HEK293T (cell line): Measurements from ENCODE around the gene KIF26B.

Experiments
- ARNT ChIP-seq: fragments of 450-650 bp; IDR thresholded peaks from 2 replicates; pipeline ENCODE4 v1.6.1; 2017; ENCODE audit warnings: mild to moderate bottlenecking
- BHLHE40 ChIP-seq: fragments of 450-650 bp; IDR thresholded peaks from 2 replicates; pipeline ENCODE4 v1.6.1; 2016; ENCODE audit warnings: mild to moderate bottlenecking, moderate library complexity, borderline replicate concordance
- CTBP1 ChIP-seq: fragments of 450-650 bp; IDR thresholded peaks from 2 replicates; pipeline ENCODE4 v1.6.1; 2016; ENCODE audit warnings: borderline replicate concordance
- FOXA1 ChIP-seq: fragments of 450-650 bp; IDR thresholded peaks from 2 replicates; pipeline ENCODE4 v1.6.1; 2016; ENCODE audit warnings: mild to moderate bottlenecking
- FOXK2 ChIP-seq: fragments of 450-650 bp; IDR thresholded peaks from 2 replicates; pipeline ENCODE4 v1.6.1; 2016; ENCODE audit warnings: mild to moderate bottlenecking
- FOXM1 ChIP-seq: fragments of 450-650 bp; IDR thresholded peaks from 2 replicates; pipeline ENCODE4 v1.6.1; 2017; ENCODE audit warnings: mild to moderate bottlenecking, borderline replicate concordance
- HDGF ChIP-seq: fragments of 450-650 bp; IDR thresholded peaks from 2 replicates; pipeline ENCODE4 v1.6.1; 2017; ENCODE audit warnings: antibody characterized with exemption, borderline replicate concordance
- NFRKB ChIP-seq: fragments of 450-650 bp; IDR thresholded peaks from 2 replicates; pipeline ENCODE4 v1.6.1; 2016; ENCODE audit warnings: mild to moderate bottlenecking, moderate library complexity
- SP1 ChIP-seq: fragments of 450-650 bp; IDR thresholded peaks from 2 replicates; pipeline ENCODE4 v1.6.1; 2017
- SUZ12 ChIP-seq: fragments of 450-650 bp; IDR thresholded peaks from 2 replicates; pipeline ENCODE4 v1.6.1; 2016; ENCODE audit warnings: mild to moderate bottlenecking
- TARDBP ChIP-seq: fragments of 450-650 bp; IDR thresholded peaks from 2 replicates; pipeline ENCODE4 v1.6.1; 2016
- TF ChIP-seq, protein P1 (sequence below): fragments of 450-650 bp; IDR thresholded peaks from 2 replicates; pipeline ENCODE4 v1.6.1; 2016

DNA sequence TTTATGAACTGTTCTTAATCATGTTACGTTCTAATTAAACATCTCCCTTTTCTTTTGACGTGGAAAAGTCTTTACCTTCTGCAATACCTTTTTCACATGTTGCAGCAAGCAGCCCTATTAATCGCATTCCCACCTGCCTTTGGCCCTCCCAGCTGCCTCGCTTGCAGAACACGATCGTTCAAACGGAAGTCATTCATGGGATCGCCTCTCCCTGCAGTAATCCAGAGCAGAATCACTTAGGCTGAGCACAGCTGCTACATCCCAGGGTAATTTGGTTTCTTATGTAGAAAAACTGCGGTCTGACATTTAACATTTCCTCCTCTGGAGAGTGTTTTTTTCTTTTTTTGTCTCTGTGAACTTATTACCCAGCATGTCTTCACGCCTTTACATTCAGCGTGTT is 206.3 kb downstream of the KIF26B start:
- TF ChIP-seq FOXM1 (no peak), HDGF (no peak), NFRKB (no peak), BHLHE40 (no peak), FOXK2 (no peak), ARNT (no peak), FOXA1 (no peak), SP1 (no peak), SUZ12 (no peak), TARDBP (no peak), CTBP1 (no peak)
- TF ChIP-seq, protein P1, sequence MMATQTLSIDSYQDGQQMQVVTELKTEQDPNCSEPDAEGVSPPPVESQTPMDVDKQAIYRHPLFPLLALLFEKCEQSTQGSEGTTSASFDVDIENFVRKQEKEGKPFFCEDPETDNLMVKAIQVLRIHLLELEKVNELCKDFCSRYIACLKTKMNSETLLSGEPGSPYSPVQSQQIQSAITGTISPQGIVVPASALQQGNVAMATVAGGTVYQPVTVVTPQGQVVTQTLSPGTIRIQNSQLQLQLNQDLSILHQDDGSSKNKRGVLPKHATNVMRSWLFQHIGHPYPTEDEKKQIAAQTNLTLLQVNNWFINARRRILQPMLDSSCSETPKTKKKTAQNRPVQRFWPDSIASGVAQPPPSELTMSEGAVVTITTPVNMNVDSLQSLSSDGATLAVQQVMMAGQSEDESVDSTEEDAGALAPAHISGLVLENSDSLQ = no peak
